ENCODE measurements around the gene IL1RN. TPM values are rescaled to one million over a fixed set of nuclear protein-coding genes. Genes with fewer than 3 reads are reported as not detected.

The IL1RN gene
- total and polyA plus RNA-seq, 2 of the 13 experiments (the other 11 are each of a cell fraction or from before 2014, with no cell fraction given), result 21.2 to 101 TPM

DNA sequence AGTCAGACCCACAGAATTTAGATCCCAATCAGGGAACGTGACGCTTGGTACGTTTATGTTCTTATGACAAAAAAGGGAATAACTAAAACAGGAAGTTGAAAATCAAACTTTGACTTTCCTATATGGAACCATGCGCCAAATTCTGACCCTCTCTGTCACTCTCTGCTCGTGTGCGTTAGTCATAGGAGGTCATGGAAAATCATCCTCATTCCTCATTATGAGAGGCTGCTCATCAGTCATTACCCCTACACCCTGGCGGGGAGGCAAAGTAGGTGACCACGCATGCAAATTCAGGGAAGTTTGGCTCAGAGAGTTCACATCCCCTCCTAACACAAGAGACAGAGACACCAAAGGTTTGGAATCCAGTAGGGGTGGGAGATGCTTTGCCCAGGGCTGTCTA, 44.1 kb upstream of the IL1RN start:
- Histone ChIP-seq H4K20me1 (ENCODE audit: insufficient read depth, low read length) (no peaks in the 10 kb centered on the region), H3K4me3 (replicated peaks in 1 of 3; ENCODE audit: insufficient read depth in 1 of 3, low read depth in 2 of 3, low read length in 3 of 3) (no peak overlapping the region), H3K79me2 (ENCODE audit: insufficient read depth, low read length) (no peaks in the 10 kb centered on the region), H3K9me3 (ENCODE audit: low read length) (no peaks in the 10 kb centered on the region; the same call in 1 of the 2 replicates), H3K27ac (ENCODE audit: extremely low read length, insufficient read depth, low read length) (no peak overlapping the region), H3K4me2 (ENCODE audit: low read depth, low read length) (no peak overlapping the region), H3K36me3 (replicated peaks in 1 of 2; ENCODE audit: control insufficient read depth in 1 of 2, insufficient read depth in 2 of 2, low read length in 2 of 2) (no peaks in the 10 kb centered on the region), H2AFZ (ENCODE audit: low read length) (no peak overlapping the region), H3K9ac (ENCODE audit: insufficient read depth, low read depth, low read length) (no peak overlapping the region), H3K4me1 (ENCODE audit: insufficient read depth, low read length) (peaks cover 30% of the 10 kb centered on the region), H3K27me3 (ENCODE audit: control insufficient read depth in 1 of 2, insufficient read depth in 2 of 2, low read length in 2 of 2) (peaks cover 0 to 6% of the 10 kb centered on the region in 2 experiments; a peak in 1 of 5 replicates)
- no peak for TF ChIP-seq SP1 (IDR thresholded peaks at IDR 0.05)
- no peak for TF ChIP-seq SP1 (CRISPR knock-in tag; IDR thresholded peaks at IDR 0.05)
- no peak for TF ChIP-seq ZNF451 (CRISPR knock-in tag; IDR thresholded peaks at IDR 0.05)
- no peak for TF ChIP-seq HMG20A (CRISPR knock-in tag; IDR thresholded peaks at IDR 0.05; ENCODE audit: borderline replicate concordance)
- TF ChIP-seq ZNF569 (CRISPR knock-in tag; IDR thresholded peaks at IDR 0.05; ENCODE audit: borderline replicate concordance), result no peak
- TF ChIP-seq ZBTB3 (CRISPR knock-in tag; IDR thresholded peaks at IDR 0.05; ENCODE audit: borderline replicate concordance, low read depth), result no peak
- TF ChIP-seq ZBTB7A (CRISPR knock-in tag; IDR thresholded peaks at IDR 0.05), result no peak
- no peak for TF ChIP-seq ETS1 (CRISPR knock-in tag; IDR thresholded peaks at IDR 0.05)
- TF ChIP-seq ZBTB20 (CRISPR knock-in tag; IDR thresholded peaks at IDR 0.05; ENCODE audit: borderline replicate concordance, low read depth), result no peak
- TF ChIP-seq ZNF235 (CRISPR knock-in tag; IDR thresholded peaks at IDR 0.05; ENCODE audit: borderline replicate concordance), result no peak
- no peak for TF ChIP-seq ZNF232 (CRISPR knock-in tag; IDR thresholded peaks at IDR 0.05; ENCODE audit: borderline replicate concordance)
- ATAC-seq, result no peak
- no TSS peak for BruUV-seq (replicated peaks)
- intact Hi-C loops (cut with micrococcal nuclease; ENCODE audit: unreplicated experiment), result no loop called here
- DNase-seq (ENCODE audit: low spot score), result no peak
- FAIRE-seq, result no peak
- ChIA-PET CTCF (ENCODE audit: low intra/inter-chr PET ratio, low total read pairs) (interaction anchor here (1.4 kb wide), 2 partner anchors 55 to 73 kb away, joined by 3 to 9 read pairs; no protein-coding TSS in a partner anchor), POLR2A (interaction anchor here (1.0 to 1.4 kb wide), 2 partner anchors 44 to 50 kb away, joined by 3 read pairs; partner anchors contain the start of gene IL1RN)
- in situ Hi-C loops (cut with HindIII; ENCODE audit: extremely low pct_ligation_motif_present, low pct_unique_long_range_greater_than_20kb), result loop anchor here (5.0 to 10.0 kb wide), 3 partner anchors 54 to 292 kb away; no protein-coding TSS in a partner anchor
- 42% methylated on average over 8 of the region's 8 CpGs for WGBS (ENCODE audit: low lambda C conversion rate)
